Ovary (tissue), 3 donors: ENCODE data around the gene TSC22D3.
A peak's percentile ranks its signal among the peaks of the same experiment; 100 is the strongest.

Source experiments
- CTCF ChIP-seq, 3 donors: fragments of 450-650 bp in 2 of 3; fragments of 200-600 bp in 1 of 3; IDR thresholded peaks; one replicate each; pipeline versions ENCODE4 v1.5.1 to v1.8.0; 2016 to 2022; ENCODE audit warnings: antibody characterized with exemption in 3 of 3, mild to moderate bottlenecking in 1 of 3
- EP300 ChIP-seq: sonication (generic); formaldehyde crosslinking; IDR thresholded peaks from one replicate; pipeline ENCODE4 v1.6.1; 2017; ENCODE audit warnings: antibody characterized with exemption
- POLR2A ChIP-seq: fragments of 450-650 bp; IDR thresholded peaks from one replicate; pipeline ENCODE4 v1.6.1; 2017; ENCODE audit warnings: antibody characterized with exemption, mild to moderate bottlenecking, moderate library complexity
- donor health status: DM: no; HTN: no; CAD: no.

- TF ChIP-seq CTCF (IDR thresholded peaks at IDR 0.05) = peak in 1 of 3 donors; percentile 23
- TF ChIP-seq POLR2A = peak; percentile 92
- no peak for TF ChIP-seq EP300
Observed at GRCh38 chrX:107716816-107717700, 58.5 kb downstream of the TSC22D3 start.
